Tibial nerve (tissue), 4 donors: Measurements from ENCODE around the gene CCDC57. TPM values are rescaled to one million over a fixed set of nuclear protein-coding genes. Genes with fewer than 3 reads are reported as not detected.

Experiments
- DNase-seq, 2 donors: peaks; one replicate each; pipeline ENCODE4 v3.0.0-alpha.2; 2019; ENCODE audit warnings: low spot score in 2 of 2
- H3K27ac ChIP-seq, 4 donors: fragments of 200-600 bp; sonication (generic) in 3 of 4; one replicate each; pipeline ENCODE4 v1.5.1; 2017 to 2019; ENCODE audit warnings: mild to moderate bottlenecking in 1 of 4
- H3K27me3 ChIP-seq, 2 donors: fragments of 200-600 bp; sonication (generic) in 1 of 2; one replicate each; pipeline versions ENCODE4 v1.5.1 to v1.6.0; 2017 to 2019
- H3K36me3 ChIP-seq, 3 donors: fragments of 200-600 bp; sonication (generic); one replicate each; pipeline ENCODE4 v1.5.1; 2018 to 2019
- H3K4me1 ChIP-seq, 4 donors: fragments of 200-600 bp; sonication (generic) in 3 of 4; one replicate each; pipeline ENCODE4 v1.5.1; 2017 to 2019
- H3K4me3 ChIP-seq, 4 donors: fragments of 200-600 bp; sonication (generic) in 3 of 4; one replicate each; pipeline ENCODE4 v1.5.1; 2017 to 2019; ENCODE audit warnings: mild to moderate bottlenecking in 1 of 4, moderate library complexity in 1 of 4
- H3K9me3 ChIP-seq, 4 donors: fragments of 200-600 bp; sonication (generic) in 3 of 4; one replicate each; pipeline ENCODE4 v1.5.1; 2017 to 2019
- CTCF ChIP-seq, 5 experiments: fragments of 200-600 bp in 3 of 5; fragments of 450-650 bp in 2 of 5; sonication (generic) in 3 of 5; IDR thresholded peaks; one replicate each; pipeline ENCODE4 v1.5.1; 2016 to 2019; ENCODE audit warnings: antibody characterized with exemption in 5 of 5, mild to moderate bottlenecking in 3 of 5, moderate library complexity in 2 of 5
- EP300 ChIP-seq, 2 donors: sonication (generic); formaldehyde crosslinking; IDR thresholded peaks; one replicate each; pipeline ENCODE4 v1.6.1; 2017; ENCODE audit warnings: antibody characterized with exemption in 2 of 2, mild to moderate bottlenecking in 1 of 2
- POLR2A ChIP-seq, 2 donors: fragments of 450-650 bp; IDR thresholded peaks; one replicate each; pipeline ENCODE4 v1.6.1; 2017; ENCODE audit warnings: antibody characterized with exemption in 2 of 2, mild to moderate bottlenecking in 2 of 2, moderate library complexity in 2 of 2
- WGBS, 2 donors: methylation state at CpG; one replicate each; pipeline ENCODE4 v1.1.5; 2018; 5-methylcytosine and 5-hydroxymethylcytosine counted together
- total RNA-seq, 4 donors: library from RNA; depleted of rRNA; stranded (reverse); fragments of >200 nt; gene quantifications; one replicate each; pipeline ENCODE4 v1.1.0, GENCODE V29; 2016

CCDC57 gene
- total RNA-seq, 4 donors from 2014 or later: 33.5 to 91.2 (median 47.9) TPM

GRCh38 chr17:82086941-82087906 is 125.4 kb downstream of the CCDC57 start:
- H3K27me3 ChIP-seq: no peaks in the 10 kb centered on the region
- 85 to 88% methylated on average over 20 to 38 of the region's 39 CpGs for WGBS, 2 donors
- no peak overlapping the region for H3K4me3 ChIP-seq
- no peak overlapping the region for H3K27ac ChIP-seq
- no peak for TF ChIP-seq EP300 (IDR thresholded peaks at IDR 0.05)
- H3K9me3 ChIP-seq: no peaks in the 10 kb centered on the region
- peaks cover 21 to 100% (median 58%) of the 10 kb centered on the region in 3 donors for H3K36me3 ChIP-seq
- DNase-seq: no peak
- H3K4me1 ChIP-seq: no peaks in the 10 kb centered on the region

- H3K4me3 ChIP-seq: no peak overlapping the region
- peaks cover 12 to 100% (median 62%) of the 10 kb centered on the region in 3 donors for H3K36me3 ChIP-seq
- TF ChIP-seq CTCF (IDR thresholded peaks at IDR 0.05) (no peak), EP300 (IDR thresholded peaks at IDR 0.05) (no peak)
- H3K27ac ChIP-seq: no peak overlapping the region
- H3K4me1 ChIP-seq: no peaks in the 10 kb centered on the region
- DNase-seq: no peak
- H3K27me3 ChIP-seq: no peaks in the 10 kb centered on the region
- H3K9me3 ChIP-seq: no peaks in the 10 kb centered on the region
- WGBS, 2 donors: 81 to 89% methylated on average over 18 to 24 of the region's 25 CpGs
These were observed 126.5 kb downstream of the CCDC57 start for GRCh38 chr17:82085931-82086764.

GRCh38 chr17:82085031-82085861 is 127.4 kb downstream of the CCDC57 start:
- 84 to 86% methylated on average over 39 to 47 of the region's 49 CpGs for WGBS, 2 donors
- H3K4me1 ChIP-seq: no peaks in the 10 kb centered on the region
- no peak overlapping the region for H3K27ac ChIP-seq
- H3K4me3 ChIP-seq: no peak overlapping the region
- peaks cover 7 to 100% (median 56%) of the 10 kb centered on the region in 3 donors for H3K36me3 ChIP-seq
- TF ChIP-seq POLR2A (IDR thresholded peaks at IDR 0.05) (no peak), CTCF (IDR thresholded peaks at IDR 0.05) (no peak), EP300 (IDR thresholded peaks at IDR 0.05) (no peak)
- DNase-seq: no peak
- H3K27me3 ChIP-seq: no peaks in the 10 kb centered on the region
- H3K9me3 ChIP-seq: no peaks in the 10 kb centered on the region

GRCh38 chr17:82084373-82085030 is 128.1 kb downstream of the CCDC57 start:
- no peaks in the 10 kb centered on the region for H3K27me3 ChIP-seq
- no peak for DNase-seq
- TF ChIP-seq POLR2A (IDR thresholded peaks at IDR 0.05) (no peak), CTCF (IDR thresholded peaks at IDR 0.05) (no peak), EP300 (IDR thresholded peaks at IDR 0.05) (no peak)
- no peaks in the 10 kb centered on the region for H3K9me3 ChIP-seq
- no peak overlapping the region for H3K4me3 ChIP-seq
- 88 to 92% methylated on average over 20 to 31 of the region's 31 CpGs for WGBS, 2 donors
- H3K4me1 ChIP-seq: no peaks in the 10 kb centered on the region
- no peak overlapping the region for H3K27ac ChIP-seq
- H3K36me3 ChIP-seq: peaks cover 7 to 100% (median 57%) of the 10 kb centered on the region in 3 donors
